GM21423 (cell line): ENCODE measurements around the gene BDKRB1.

Experiments
- ATAC-seq: cut with Tn5 transposase; IDR thresholded peaks from one replicate; pipeline ENCODE4 v1.9.1; 2021; ENCODE audit warnings: mild to moderate bottlenecking, moderate library complexity; ENCODE audit not compliant: unreplicated experiment

BDKRB1 gene

DNA sequence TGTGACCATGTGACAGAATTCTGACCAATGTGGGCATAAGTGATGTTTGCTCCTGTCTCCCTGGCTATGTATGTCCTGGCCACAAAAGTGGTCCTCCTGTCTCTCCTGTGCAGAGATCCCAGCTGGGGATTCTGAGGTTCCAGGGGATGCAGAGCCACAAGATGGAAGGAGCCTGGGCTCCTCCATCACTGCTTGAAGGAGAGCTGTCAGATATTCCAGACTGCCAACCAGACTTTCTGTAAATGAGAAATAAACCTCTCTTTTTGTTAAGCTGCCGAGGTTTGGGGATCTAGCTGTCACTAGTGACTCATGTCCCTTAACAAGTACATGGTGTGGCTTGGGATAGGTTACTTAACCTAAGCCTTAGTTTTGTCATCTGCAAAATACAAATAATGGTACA lies 21.9 kb downstream of the BDKRB1 start:
- ATAC-seq = no peak

DNA sequence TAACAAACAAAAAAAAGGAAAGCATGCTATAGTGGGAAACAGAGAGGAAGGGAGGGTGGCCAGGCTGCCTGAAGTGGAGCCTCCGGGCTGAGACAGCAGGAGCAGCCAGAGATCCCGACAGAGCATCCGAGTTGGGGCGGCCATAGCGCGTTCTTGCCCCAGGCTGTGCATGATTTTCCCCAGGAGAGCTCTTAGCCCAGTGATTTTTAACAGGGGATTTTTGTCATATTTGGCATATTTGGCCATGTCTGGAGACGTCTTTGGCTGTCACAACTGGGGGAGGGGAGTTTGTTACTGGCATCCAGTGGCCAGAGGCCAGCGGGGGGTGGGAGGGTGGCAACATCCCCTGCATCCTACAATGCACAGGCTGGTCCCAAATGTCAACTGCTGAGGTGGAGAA lies 23.6 kb downstream of the BDKRB1 start:
- ATAC-seq = no peak

- ATAC-seq = no peak
Measured at GRCh38 chr14:96280104-96280503, 24.1 kb downstream of the BDKRB1 start.

DNA sequence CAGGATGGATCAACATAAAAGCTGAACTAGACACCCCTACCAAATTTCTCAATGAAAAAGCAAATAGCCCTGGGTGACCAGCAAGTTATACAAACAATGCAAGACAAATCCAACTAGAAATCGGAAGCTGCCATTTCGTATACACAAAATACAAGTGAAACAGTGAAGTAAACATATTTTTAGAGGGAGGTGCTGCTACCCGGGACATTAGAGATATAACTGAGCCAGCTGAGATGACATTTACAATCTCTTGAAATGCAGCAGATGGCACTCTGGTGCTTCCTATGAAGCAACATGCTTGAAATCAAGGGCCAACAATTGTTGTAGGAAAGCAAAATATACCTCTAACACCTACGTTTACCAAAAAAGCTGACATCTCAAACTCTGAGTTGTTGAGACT lies 25.5 kb downstream of the BDKRB1 start:
- ATAC-seq = no peak

GRCh38 chr14:96284008-96284407 lies 28.0 kb downstream of the BDKRB1 start:
- no peak for ATAC-seq

- no peak for ATAC-seq
Measured at GRCh38 chr14:96284430-96284829, 28.4 kb downstream of the BDKRB1 start.

DNA sequence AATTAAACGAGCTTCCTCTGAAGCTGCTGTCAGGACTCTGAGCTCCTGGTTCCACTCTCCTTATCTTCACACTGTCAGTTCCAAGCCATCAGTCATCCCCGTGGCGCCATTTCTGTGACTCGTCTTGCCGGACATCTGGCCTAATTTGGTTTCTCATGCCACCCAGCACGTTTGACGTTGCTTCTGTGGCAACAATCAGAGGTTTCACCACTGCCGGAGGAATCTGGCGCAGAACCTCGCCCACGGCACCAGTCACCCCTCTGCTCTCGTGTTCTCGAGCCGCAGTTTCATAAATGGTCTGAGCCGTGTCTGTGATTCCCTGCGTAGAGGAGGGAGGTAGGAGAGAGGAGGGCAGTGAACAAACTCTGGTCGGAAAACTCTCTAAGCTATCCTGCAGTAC lies 29.7 kb downstream of the BDKRB1 start:
- ATAC-seq = no peak

DNA sequence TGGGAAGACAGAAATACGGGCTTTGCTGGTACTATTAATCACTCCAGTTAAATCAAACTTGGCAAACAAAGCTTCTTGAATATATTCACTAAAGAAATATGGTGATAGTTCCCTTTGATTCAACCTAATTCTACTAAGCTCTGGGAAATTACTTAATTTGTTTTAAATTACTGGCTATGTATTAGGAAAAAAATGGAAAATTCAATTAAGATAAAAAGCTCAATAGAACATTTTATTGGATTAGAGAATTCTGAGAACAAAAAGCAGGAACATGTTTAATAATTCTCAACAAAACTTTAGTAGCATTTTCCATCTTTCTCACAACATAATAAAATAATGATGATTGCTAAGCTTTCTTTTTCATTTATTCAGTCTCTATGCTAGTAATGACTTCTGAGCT lies 30.2 kb downstream of the BDKRB1 start:
- ATAC-seq = no peak

DNA sequence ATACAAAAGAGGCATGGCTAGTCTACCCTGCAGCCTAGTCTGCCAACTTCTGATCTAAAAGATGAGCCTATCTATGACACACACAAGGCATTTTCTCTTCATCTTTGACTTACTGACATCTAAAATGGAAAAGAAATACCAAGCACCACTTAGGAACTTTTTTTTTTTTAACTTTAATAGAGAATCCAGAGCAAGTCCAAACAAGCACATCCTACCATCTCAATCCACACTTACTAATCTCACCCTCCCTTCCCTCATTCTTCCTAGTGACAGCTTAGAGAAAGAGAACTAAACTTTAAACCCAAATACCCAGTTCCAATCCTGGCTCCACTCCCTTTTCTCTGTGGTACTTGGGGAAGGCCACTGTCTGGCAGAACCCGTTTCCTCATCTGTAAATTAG lies 31.8 kb downstream of the BDKRB1 start:
- no peak for ATAC-seq

DNA sequence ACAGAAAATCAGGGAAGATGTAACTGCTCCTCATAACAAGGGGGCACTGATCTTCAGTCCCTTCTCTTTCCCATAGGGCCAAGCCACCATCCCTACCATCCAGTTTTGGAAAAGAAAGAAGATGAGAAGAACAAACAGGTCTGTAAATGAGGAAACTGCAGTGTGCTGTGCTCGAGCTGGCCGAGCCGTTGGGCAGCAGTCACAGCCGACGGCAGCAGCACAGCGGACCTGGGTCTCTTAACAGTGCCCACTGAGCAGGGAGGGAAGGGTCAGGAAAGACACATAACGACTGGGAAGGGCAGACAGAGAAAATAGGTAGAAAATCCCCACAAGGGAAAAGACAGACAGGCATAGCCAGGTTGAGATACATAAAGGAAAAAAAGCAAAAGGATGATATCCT lies 38.2 kb downstream of the BDKRB1 start:
- no peak for ATAC-seq

GRCh38 chr14:96297000-96297399 lies 41.0 kb downstream of the BDKRB1 start:
- no peak for ATAC-seq

DNA sequence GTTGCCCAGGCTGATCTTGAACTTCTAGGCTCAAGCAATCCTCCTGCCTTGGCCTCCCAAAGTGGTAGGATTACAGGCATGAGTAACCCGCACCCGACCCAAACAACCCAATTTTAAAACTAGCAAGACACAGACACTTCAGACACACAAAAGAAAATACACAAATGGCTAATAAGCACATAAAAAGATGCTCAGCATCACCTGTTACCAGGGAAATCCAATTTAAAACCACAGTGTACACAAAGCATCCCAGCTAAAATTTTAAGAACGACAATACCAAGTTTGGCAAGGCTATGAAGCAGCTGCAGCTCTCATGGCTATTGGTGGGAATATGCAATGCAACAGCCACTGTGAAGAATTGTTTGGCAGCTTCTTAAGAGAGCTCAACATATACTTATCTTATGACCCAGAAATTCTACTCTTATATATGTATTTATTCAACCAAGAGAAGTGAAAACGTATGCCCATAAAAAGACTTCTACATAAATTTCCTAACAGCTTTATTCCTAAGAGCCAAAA lies 42.0 kb downstream of the BDKRB1 start:
- ATAC-seq = no peak

- ATAC-seq = no peak
Measured at GRCh38 chr14:96299441-96299840, 43.4 kb downstream of the BDKRB1 start.

DNA sequence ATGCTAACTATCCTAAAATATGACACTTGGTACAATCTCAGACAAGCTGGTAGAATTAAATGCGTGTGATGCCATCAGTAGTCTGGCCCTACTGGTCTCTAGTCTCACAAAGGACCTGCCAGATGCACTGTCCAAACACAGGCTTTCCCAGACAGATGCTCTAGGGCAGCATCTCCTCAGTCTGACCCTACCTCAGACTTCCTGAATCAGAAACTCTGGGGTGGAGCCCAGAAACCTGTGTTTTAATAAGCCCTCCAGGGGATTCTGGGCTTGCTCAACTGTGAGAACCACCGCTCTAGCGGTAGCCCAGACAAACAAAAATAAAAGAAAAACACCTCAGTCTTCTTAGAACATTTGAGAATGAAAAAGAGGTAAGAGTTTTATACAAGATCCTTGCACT lies 48.0 kb downstream of the BDKRB1 start:
- ATAC-seq = no peak

DNA sequence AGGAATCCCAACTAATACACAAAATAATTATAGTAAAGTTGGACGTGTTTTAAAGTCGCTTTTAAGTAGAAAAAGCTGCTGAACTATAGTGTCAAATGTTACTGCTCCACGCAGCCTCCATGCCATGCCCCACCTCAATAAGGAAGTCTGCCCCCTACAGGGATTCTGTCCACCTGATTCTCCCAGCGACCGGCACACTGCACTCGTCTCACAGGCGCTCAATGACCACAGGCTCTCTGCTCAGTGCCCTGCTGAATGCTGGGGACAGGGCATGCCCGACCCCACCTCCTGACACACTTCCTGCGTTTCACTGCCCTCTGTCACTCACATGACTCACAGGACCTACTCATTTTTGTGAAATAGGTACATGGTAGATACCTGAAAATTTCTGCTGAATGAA lies 48.9 kb downstream of the BDKRB1 start:
- no peak for ATAC-seq

DNA sequence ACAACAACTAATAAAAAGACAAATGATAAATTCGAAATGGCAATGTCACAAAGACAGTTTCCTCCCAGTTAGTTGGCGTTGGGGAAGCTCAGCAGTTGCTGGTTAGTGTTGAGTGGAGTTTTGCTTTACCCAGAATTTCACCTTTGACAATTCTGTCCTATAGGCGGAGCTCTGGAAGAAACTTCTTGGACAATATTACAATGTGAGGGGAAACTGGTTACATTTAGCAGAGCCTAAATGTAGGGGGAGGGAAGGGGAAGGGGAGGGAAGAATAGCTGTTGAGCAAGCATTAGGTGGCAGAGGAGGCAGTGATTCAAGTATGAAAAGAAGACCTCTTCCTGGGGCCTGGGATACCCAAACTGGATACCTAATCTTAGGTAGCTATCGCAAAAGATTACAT lies 51.4 kb downstream of the BDKRB1 start:
- no peak for ATAC-seq

GRCh38 chr14:96309133-96309895 lies 53.3 kb downstream of the BDKRB1 start:
- ATAC-seq = no peak

- no peak for ATAC-seq
Measured at GRCh38 chr14:96309896-96310330, 53.9 kb downstream of the BDKRB1 start.

DNA sequence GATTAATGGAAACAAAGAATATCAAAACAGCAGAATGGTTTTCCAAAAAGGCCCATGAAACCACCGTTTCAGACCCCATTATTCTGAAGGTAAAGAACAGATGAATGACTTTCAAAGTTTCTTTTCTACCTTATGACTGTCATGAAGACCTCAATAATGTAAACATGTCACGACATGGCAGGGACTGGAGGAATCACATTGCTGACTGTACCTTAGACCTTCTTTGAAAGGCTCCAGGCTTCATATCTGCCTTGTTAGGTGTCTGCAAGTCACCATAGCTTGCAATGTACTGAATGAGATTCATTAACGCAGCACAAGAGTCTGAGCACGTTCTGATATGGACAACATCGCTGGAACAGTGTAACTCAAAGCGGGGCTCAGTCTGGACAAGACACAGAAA lies 54.9 kb downstream of the BDKRB1 start:
- no peak for ATAC-seq
